Muscle of back (tissue), 11 donors: ENCODE results near the gene E2F4. TPM values are rescaled to one million over a fixed set of nuclear protein-coding genes. Genes with fewer than 3 reads are reported as not detected.

Experiments used
- DNase-seq, 3 donors: peaks; one replicate each; pipeline versions ENCODE4 v3.0.0 to v3.0.0-alpha.2; 2013
- polyA plus RNA-seq, 10 donors: library from polyadenylated mRNA; unstranded; fragments of 120-200 nt; gene quantifications; one replicate each; pipeline ENCODE4 v1.2.1, GENCODE V29; 2013; ENCODE audit not compliant: insufficient read length in 10 of 10

E2F4 gene
- polyA plus RNA-seq, 10 donors = 31.7 to 48.1 (median 41.0) TPM

DNA sequence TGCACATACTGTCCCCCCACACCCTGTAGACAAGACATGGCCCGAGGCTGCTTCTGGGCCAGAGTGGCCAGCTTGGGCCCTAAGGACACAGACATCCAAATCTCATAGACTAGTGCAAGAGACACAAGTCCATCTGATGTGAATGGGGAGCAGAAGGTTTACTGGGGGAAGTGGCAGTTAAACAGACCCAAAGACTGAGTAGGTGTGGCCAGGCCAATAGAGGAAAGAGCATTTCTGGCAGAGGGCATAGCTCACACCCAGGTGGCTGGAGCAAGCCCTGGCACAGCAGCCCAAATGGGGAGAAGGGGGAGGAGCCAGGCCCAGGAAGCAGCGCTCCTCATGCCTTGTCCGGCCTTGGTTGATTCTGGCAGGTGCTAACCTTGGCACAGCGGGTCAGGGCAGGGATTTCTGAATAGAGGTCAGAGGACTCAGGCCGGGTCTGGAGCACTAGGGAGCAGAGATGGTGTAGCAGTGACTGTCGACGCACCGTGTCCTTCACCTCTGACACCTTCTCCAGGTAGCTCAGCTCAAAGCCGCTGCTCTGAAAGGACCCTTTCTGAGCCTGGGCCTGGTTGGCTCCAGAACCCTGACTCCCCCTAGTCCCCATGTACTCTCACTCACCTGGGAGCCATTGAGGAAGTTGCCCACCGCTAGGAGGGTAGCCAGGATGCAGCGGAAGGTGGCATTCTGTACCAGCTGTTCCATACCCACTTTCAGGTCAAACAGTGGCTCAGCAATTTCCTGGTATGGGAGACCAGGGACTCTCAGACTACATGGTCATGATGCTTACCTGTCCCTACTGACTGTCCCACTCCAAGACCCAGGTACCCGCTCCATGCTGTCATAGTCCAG, 39.1 kb downstream of the E2F4 start:
- no peak for DNase-seq

DNA sequence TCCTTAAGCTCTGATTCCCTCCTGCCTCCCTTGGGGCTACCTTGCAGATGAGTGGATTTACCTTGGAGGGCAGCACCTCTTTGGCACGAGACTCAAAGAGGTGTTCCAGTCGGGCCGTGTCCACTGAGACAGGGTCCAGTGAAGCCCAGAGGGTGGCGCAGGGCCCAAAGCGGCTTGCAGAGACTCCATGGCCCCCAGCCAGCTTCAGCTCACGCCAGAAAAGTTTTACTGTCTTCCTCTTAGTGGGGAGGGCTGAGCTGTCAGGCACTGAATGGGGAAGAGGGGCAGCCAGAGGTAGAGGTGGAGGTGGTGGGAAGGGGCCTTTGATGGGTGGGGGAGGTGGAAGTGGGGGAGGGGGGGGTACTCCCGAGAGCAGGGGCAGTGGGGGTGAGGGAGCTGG, 41.6 kb downstream of the E2F4 start:
- DNase-seq = no peak

GRCh38 chr16:67234180-67234597, 42.2 kb downstream of the E2F4 start:
- DNase-seq = no peak

DNA sequence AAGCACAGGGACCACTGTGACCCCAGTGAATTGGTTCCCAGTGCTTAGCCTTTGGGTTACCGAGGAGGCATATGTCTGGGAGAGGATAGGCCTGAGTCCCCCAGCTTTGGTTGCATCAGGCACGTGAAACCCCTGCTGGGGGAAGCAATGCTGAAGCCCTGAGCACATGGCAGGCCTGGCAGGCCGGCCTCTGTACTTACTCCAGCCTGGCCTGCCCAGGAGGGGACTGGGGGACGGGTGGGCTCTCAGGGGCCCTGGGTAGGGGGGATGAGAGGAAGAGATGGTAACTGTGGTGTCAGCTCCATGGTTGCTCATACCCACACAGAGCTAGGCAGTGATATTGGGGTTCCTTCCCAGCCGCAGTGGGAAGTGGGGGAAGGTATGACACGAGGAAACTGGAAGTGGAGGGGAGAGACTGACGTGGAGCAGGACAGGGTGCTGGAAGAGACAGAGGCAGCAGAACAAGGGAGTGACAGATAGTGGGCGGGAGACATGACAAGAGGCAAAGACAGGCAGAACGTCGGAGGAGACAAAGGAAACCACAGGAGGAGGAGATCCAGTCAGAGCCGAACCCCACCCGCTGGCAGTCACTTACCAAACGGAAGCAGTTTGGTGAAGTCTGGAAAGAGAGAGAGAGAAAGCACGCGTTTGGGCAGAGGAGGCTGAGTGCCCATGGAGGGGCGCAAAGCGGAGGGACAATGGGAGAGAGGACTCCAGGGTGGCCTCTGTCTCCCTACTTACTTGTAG, 44.0 kb downstream of the E2F4 start:
- DNase-seq = no peak

GRCh38 chr16:67236563-67237395, 44.8 kb downstream of the E2F4 start:
- no peak for DNase-seq

GRCh38 chr16:67237396-67238277, 45.7 kb downstream of the E2F4 start:
- no peak for DNase-seq

DNA sequence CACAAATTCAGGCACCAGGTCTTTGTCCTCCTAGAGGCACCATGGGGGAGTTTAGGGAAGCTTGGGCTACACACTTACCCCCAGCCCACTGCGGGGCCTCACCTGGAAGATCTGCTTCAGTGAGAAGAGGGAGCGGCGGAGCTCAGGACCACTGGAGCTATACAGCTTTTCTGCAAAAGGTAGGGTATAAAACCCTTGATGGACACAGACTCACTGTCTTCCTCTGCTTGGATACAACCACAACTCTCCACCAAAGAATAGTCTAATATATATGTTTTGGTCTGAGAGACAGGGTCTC, 46.3 kb downstream of the E2F4 start:
- no peak for DNase-seq

- DNase-seq = no peak
Measured at GRCh38 chr16:67238806-67239470, 47.0 kb downstream of the E2F4 start.

- DNase-seq = peak in 1 of 3 donors; percentile 23
Measured at GRCh38 chr16:67240506-67240905, 48.6 kb downstream of the E2F4 start.

DNA sequence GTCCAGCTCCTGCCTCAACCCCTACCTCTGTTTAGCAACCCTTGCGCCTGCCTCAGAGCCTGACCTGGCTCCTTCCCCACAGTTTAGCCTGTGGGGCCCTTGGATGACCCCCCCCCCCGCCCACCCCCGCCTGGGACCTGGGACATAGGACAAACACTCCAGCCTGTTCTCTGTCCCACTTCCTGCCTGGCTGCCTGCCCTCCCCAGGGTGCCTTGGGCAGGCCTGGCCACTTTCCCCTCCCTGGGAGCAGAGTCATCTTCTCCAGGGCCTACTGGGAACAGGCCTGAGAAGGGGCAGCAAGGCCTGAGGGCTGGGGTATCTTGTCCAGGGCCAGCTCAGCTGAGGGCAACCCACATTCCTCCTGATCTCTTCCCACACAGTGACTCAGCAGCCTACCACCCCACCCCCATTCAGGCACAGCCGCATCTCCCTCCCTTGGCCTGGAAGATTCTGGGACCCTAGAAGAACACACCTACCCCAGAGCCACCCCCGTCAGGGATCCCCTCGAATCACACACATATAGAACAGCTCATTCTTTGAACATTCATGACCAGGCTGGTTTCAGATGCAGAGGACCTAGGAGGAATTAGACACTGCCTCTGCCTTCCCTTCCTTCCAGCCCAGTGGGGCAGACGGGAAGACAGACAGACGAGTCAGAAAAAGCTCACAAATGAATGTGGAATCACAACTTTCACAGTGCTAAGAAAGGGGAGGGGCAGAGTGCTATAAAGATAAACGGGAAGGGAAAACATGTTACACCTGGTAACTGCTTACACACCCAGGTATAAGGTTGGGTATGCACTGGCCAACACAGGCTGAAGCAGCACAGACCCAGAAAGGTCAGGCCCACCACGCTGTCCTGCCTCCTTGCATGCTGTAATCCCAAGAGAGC, 49.3 kb downstream of the E2F4 start:
- DNase-seq = peak in 1 of 3 donors; percentile 55

- DNase-seq = no peak
Measured at GRCh38 chr16:67242138-67242730, 50.3 kb downstream of the E2F4 start.

- DNase-seq = no peak
Measured at GRCh38 chr16:67243481-67243880, 51.5 kb downstream of the E2F4 start.

GRCh38 chr16:67244387-67245185, 52.6 kb downstream of the E2F4 start:
- peak; percentile 48 to 83 (median 63) for DNase-seq

DNA sequence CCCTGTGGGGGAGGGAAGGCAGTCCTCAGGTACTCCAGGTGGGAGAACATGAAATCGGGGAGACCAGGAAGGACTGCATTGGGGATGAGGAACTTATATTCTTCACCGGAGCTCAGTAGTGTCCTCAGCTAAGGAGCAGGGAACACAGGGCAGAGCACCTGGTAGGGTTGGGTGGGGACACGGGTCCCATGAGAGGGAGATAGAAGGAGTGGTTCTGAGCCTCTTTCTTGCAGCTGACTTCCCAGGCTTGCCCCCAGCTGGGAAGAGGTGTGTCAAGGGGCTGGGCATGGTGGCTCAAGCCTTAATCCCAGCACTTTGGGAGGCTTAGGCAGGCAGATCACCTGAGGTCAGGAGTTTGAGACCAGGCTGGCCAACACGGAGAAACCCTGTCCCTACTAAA, 53.2 kb downstream of the E2F4 start:
- no peak for DNase-seq

DNA sequence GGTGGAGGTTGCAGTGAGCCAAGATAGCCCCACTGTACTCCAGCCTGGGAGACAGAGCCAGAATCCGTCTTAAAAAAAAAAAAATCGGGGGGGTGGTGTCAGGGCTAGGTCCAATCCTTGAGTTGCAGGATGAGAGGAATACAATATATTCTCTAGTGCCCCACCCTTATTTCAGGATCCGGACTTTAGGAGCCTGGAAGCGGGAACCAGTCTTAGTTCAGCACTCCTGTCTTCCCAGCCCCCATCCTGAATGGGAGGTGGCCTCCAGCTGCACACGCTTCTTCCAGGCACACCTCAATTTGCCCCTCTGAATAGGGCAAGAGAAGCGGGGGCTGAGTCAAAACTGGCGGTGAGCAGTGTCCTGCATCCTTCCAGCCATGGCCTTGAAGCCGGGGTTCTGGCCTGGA, 53.7 kb downstream of the E2F4 start:
- DNase-seq = no peak

- DNase-seq = peak; percentile 73 to 94 (median 86)
Measured at GRCh38 chr16:67246081-67246755, 54.3 kb downstream of the E2F4 start.

GRCh38 chr16:67246756-67247191, 54.8 kb downstream of the E2F4 start:
- DNase-seq = peak in 1 of 3 donors; percentile 19
